ENCODE data around the gene MB21D2.

MB21D2 gene

GRCh38 chr3:192863091-192863420 lies 54.6 kb downstream of the MB21D2 start:
- TF ChIP-seq ZBTB7A (IDR thresholded peaks at IDR 0.05; ENCODE audit: low read depth) = no peak
- no peak for TF ChIP-seq TCF12 (IDR thresholded peaks at IDR 0.05; ENCODE audit: low read depth)
- no peak for TF ChIP-seq TEAD4 (IDR thresholded peaks at IDR 0.05)
- no peak for TF ChIP-seq NFIC (IDR thresholded peaks at IDR 0.05)
- TF ChIP-seq YY1 (IDR thresholded peaks at IDR 0.05; ENCODE audit: low read depth) = no peak
- TF ChIP-seq MAX (IDR thresholded peaks at IDR 0.05) = no peak
- TF ChIP-seq CREB1 (IDR thresholded peaks at IDR 0.05; ENCODE audit: low read depth) = no peak
- no peak for TF ChIP-seq USF1 (IDR thresholded peaks at IDR 0.05)

- TF ChIP-seq NFIC (IDR thresholded peaks at IDR 0.05) (no peak), ZBTB7A (IDR thresholded peaks at IDR 0.05; ENCODE audit: low read depth) (no peak), CREB1 (IDR thresholded peaks at IDR 0.05; ENCODE audit: low read depth) (no peak), EGR1 (IDR thresholded peaks at IDR 0.05) (no peak), TCF12 (IDR thresholded peaks at IDR 0.05; ENCODE audit: low read depth) (no peak)
Observed at GRCh38 chr3:192862408-192863090, 55.1 kb downstream of the MB21D2 start.

DNA sequence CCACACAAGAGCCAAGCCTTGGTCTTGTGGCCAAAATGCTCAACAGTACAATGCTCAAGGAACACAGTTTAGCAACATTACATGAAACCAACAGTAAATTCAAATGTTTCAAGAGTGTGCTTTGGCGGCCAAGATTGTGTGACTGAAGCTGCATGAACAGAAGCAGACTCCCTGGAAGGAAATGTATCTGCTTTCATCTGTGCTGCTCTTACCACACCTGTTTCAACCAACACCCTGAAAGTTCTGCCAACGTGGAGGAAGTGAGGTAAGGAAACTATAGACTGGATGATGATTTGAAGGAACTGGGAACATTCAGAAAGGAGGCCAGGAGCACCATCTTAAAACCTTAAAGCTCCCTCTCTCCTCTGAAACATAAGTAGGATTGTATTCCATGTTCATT lies 55.7 kb downstream of the MB21D2 start:
- TF ChIP-seq TAF1 (IDR thresholded peaks at IDR 0.05; ENCODE audit: low read depth) (no peak), YY1 (IDR thresholded peaks at IDR 0.05; ENCODE audit: low read depth) (no peak), TEAD4 (IDR thresholded peaks at IDR 0.05) (no peak), TCF12 (IDR thresholded peaks at IDR 0.05; ENCODE audit: low read depth) (no peak), CREB1 (IDR thresholded peaks at IDR 0.05; ENCODE audit: low read depth) (no peak), USF1 (IDR thresholded peaks at IDR 0.05) (no peak), MAX (IDR thresholded peaks at IDR 0.05) (no peak)

DNA sequence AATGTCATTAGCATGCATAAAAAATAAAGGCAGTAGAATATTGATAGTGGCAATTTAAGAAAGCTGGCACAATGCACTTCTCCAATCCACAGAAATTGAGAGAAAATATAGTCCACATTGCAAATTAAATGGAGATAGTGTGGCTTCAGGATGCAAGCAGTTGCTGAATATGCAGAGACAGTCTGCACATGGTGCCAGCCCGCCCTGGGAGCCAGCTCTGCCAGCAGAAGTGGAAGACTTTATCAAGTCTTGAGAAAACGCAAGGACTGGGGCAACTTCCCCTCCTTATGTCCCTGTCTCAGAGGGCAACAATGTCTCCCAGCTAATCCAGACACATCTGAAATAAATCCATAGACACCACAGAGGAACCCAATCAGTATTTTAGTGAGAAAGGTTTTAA lies 57.2 kb downstream of the MB21D2 start:
- TF ChIP-seq USF1 (IDR thresholded peaks at IDR 0.05) (no peak), CEBPB (IDR thresholded peaks at IDR 0.05) (no peak), MAX (IDR thresholded peaks at IDR 0.05) (no peak), TCF12 (IDR thresholded peaks at IDR 0.05; ENCODE audit: low read depth) (no peak), FOXM1 (IDR thresholded peaks at IDR 0.05; ENCODE audit: borderline replicate concordance, low read depth) (no peak), EGR1 (IDR thresholded peaks at IDR 0.05) (no peak), RAD21 (IDR thresholded peaks at IDR 0.05; ENCODE audit: low read depth) (no peak), TEAD4 (IDR thresholded peaks at IDR 0.05) (no peak), CREB1 (IDR thresholded peaks at IDR 0.05; ENCODE audit: low read depth) (no peak), TAF1 (IDR thresholded peaks at IDR 0.05; ENCODE audit: low read depth) (no peak), YY1 (IDR thresholded peaks at IDR 0.05; ENCODE audit: low read depth) (no peak), NFIC (IDR thresholded peaks at IDR 0.05) (no peak)
- TF ChIP-seq, protein P1, sequence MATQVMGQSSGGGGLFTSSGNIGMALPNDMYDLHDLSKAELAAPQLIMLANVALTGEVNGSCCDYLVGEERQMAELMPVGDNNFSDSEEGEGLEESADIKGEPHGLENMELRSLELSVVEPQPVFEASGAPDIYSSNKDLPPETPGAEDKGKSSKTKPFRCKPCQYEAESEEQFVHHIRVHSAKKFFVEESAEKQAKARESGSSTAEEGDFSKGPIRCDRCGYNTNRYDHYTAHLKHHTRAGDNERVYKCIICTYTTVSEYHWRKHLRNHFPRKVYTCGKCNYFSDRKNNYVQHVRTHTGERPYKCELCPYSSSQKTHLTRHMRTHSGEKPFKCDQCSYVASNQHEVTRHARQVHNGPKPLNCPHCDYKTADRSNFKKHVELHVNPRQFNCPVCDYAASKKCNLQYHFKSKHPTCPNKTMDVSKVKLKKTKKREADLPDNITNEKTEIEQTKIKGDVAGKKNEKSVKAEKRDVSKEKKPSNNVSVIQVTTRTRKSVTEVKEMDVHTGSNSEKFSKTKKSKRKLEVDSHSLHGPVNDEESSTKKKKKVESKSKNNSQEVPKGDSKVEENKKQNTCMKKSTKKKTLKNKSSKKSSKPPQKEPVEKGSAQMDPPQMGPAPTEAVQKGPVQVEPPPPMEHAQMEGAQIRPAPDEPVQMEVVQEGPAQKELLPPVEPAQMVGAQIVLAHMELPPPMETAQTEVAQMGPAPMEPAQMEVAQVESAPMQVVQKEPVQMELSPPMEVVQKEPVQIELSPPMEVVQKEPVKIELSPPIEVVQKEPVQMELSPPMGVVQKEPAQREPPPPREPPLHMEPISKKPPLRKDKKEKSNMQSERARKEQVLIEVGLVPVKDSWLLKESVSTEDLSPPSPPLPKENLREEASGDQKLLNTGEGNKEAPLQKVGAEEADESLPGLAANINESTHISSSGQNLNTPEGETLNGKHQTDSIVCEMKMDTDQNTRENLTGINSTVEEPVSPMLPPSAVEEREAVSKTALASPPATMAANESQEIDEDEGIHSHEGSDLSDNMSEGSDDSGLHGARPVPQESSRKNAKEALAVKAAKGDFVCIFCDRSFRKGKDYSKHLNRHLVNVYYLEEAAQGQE (IDR thresholded peaks at IDR 0.05; ENCODE audit: low read depth) = no peak

DNA sequence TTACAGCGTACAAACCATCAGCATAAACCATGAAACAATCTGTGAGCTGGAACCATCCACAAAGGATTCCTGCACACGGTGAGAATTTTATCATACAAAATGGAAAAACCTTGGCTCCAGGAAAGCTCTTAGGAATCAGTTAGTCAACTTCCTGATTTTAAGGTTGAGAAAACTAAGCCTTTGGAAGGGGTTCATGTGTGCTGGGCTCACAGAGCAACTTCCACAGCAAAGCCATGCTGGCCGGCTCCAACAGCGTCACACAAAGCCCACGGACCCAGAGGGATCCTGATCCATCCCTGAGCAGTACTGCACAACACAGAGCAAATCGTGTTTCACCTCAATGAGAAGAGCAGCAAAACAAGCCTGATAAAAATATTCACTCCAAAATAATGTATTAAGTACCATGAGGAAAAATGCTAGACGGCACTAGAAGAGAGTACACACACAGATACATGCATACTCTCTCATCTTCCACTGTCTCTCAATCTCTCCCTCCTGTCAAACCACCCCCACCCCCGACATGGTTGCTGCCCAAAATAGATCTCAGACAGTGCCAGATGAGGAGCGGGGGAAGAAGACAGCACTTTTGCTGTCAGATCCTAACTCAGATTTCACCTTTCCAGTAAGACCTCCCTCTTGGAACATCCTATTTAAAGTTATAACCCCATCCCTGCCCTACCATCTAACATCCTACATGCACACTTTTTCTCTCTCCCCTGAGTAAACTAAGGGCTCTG lies 58.6 kb downstream of the MB21D2 start:
- TF ChIP-seq EGR1 (IDR thresholded peaks at IDR 0.05) (no peak), FOXM1 (IDR thresholded peaks at IDR 0.05; ENCODE audit: borderline replicate concordance, low read depth) (no peak), MAX (IDR thresholded peaks at IDR 0.05) (no peak), EP300 (IDR thresholded peaks at IDR 0.05; ENCODE audit: borderline replicate concordance) (no peak), YY1 (IDR thresholded peaks at IDR 0.05; ENCODE audit: low read depth) (no peak), TEAD4 (IDR thresholded peaks at IDR 0.05) (no peak), TAF1 (IDR thresholded peaks at IDR 0.05; ENCODE audit: low read depth) (no peak), NFIC (IDR thresholded peaks at IDR 0.05) (no peak), ZBTB7A (IDR thresholded peaks at IDR 0.05; ENCODE audit: low read depth) (no peak), TCF12 (IDR thresholded peaks at IDR 0.05; ENCODE audit: low read depth) (no peak), CEBPB (IDR thresholded peaks at IDR 0.05) (no peak), USF1 (IDR thresholded peaks at IDR 0.05) (no peak), RAD21 (IDR thresholded peaks at IDR 0.05; ENCODE audit: low read depth) (no peak), CREB1 (IDR thresholded peaks at IDR 0.05; ENCODE audit: low read depth) (no peak)
- TF ChIP-seq, protein P1 (IDR thresholded peaks at IDR 0.05; ENCODE audit: low read depth) = no peak
